ENCODE data around the gene GP2. TPM values are rescaled to one million over a fixed set of nuclear protein-coding genes. Genes with fewer than 3 reads are reported as not detected.

Gene GP2
- total RNA-seq, 4 donors from 2014 or later, result 0.46 to 3.7 (median 2.3) TPM; not detected in 1

GRCh38 chr16:20332411-20332810, 5.1 kb upstream of the GP2 start:
- intact Hi-C loops (cut with DNase I; ENCODE audit: low total_unique reads), result no loop called here
- 86 to 88% methylated on average over 8 of the region's 8 CpGs for WGBS, 2 donors
- H3K4me3 ChIP-seq (ENCODE audit: low read depth, poor library complexity, severe bottlenecking), result no peak overlapping the region
- no peak for DNase-seq (ENCODE audit: low spot score in 2 of 2)
- no peak for TF ChIP-seq CTCF (IDR thresholded peaks at IDR 0.05)
- TF ChIP-seq POLR2A (IDR thresholded peaks at IDR 0.05), result no peak

GRCh38 chr16:20331635-20332034, 4.3 kb upstream of the GP2 start:
- DNase-seq (ENCODE audit: low spot score in 2 of 2), result no peak
- H3K4me3 ChIP-seq (ENCODE audit: low read depth, poor library complexity, severe bottlenecking), result no peak overlapping the region
- WGBS, 2 donors, result 80 to 87% methylated on average over 5 of the region's 5 CpGs
- TF ChIP-seq CTCF (IDR thresholded peaks at IDR 0.05) (no peak), POLR2A (IDR thresholded peaks at IDR 0.05) (no peak)
- intact Hi-C loops (cut with DNase I; ENCODE audit: low total_unique reads), result no loop called here

- no peak overlapping the region for H3K4me3 ChIP-seq (ENCODE audit: low read depth, poor library complexity, severe bottlenecking)
- no peak for DNase-seq (ENCODE audit: low spot score in 2 of 2)
- TF ChIP-seq CTCF (IDR thresholded peaks at IDR 0.05) (no peak), POLR2A (IDR thresholded peaks at IDR 0.05) (no peak)
- intact Hi-C loops (cut with DNase I; ENCODE audit: low total_unique reads), result no loop called here
- 70% methylated on average over 5 of the region's 5 CpGs for WGBS, 2 donors
Measured at GRCh38 chr16:20329392-20330138, 2.3 kb upstream of the GP2 start.

GRCh38 chr16:20326321-20326720, 992 bp downstream of the GP2 start:
- H3K4me3 ChIP-seq (ENCODE audit: low read depth, poor library complexity, severe bottlenecking), result no peak overlapping the region
- 73 to 77% methylated on average over 3 of the region's 3 CpGs for WGBS, 2 donors
- no peak for DNase-seq (ENCODE audit: low spot score in 2 of 2)
- no peak for TF ChIP-seq POLR2A (IDR thresholded peaks at IDR 0.05)
- no peak for TF ChIP-seq CTCF (IDR thresholded peaks at IDR 0.05)
- intact Hi-C loops (cut with DNase I; ENCODE audit: low total_unique reads), result no loop called here

- WGBS, 2 donors, result 49 to 60% methylated on average over 3 of the region's 3 CpGs
- no peak for DNase-seq (ENCODE audit: low spot score in 2 of 2)
- TF ChIP-seq CTCF (IDR thresholded peaks at IDR 0.05) (no peak), POLR2A (IDR thresholded peaks at IDR 0.05) (no peak)
- intact Hi-C loops (cut with DNase I; ENCODE audit: low total_unique reads), result no loop called here
- H3K4me3 ChIP-seq (ENCODE audit: low read depth, poor library complexity, severe bottlenecking), result no peak overlapping the region
Measured at GRCh38 chr16:20325005-20325404, 2.3 kb downstream of the GP2 start.

Measured in lower leg skin (tissue), 4 donors.